ENCODE results near the gene GALNT17.

Gene GALNT17

GRCh38 chr7:71705217-71705616 lies 573.3 kb downstream of the GALNT17 start:
- in situ Hi-C loops (cut with HindIII; ENCODE audit: low pct_ligation_motif_present, low sequenced_read_pairs): no loop called here
- no peak for DNase-seq
- no peak overlapping the region for H3K27ac ChIP-seq
- TF ChIP-seq CTCF (IDR thresholded peaks at IDR 0.05; ENCODE audit: low read depth, low read length, missing control alignments): no peak
- H3K4me3 ChIP-seq (ENCODE audit: low read depth, low read length): no peak overlapping the region
- H3K36me3 ChIP-seq (replicated peaks): no peaks in the 10 kb centered on the region
- H3K27me3 ChIP-seq (replicated peaks): no peaks in the 10 kb centered on the region

- H3K36me3 ChIP-seq (replicated peaks): no peaks in the 10 kb centered on the region
- no peak for TF ChIP-seq CTCF (IDR thresholded peaks at IDR 0.05; ENCODE audit: low read depth, low read length, missing control alignments)
- DNase-seq: no peak
- H3K27ac ChIP-seq: no peak overlapping the region
- no peak overlapping the region for H3K4me3 ChIP-seq (ENCODE audit: low read depth, low read length)
- in situ Hi-C loops (cut with HindIII; ENCODE audit: low pct_ligation_motif_present, low sequenced_read_pairs): no loop called here
- H3K27me3 ChIP-seq (replicated peaks): no peaks in the 10 kb centered on the region
Measured at GRCh38 chr7:71705901-71706596, 574.1 kb downstream of the GALNT17 start.

GRCh38 chr7:71706597-71706975 lies 574.6 kb downstream of the GALNT17 start:
- no peak overlapping the region for H3K27ac ChIP-seq
- no peak for TF ChIP-seq CTCF (IDR thresholded peaks at IDR 0.05; ENCODE audit: low read depth, low read length, missing control alignments)
- in situ Hi-C loops (cut with HindIII; ENCODE audit: low pct_ligation_motif_present, low sequenced_read_pairs): no loop called here
- H3K27me3 ChIP-seq (replicated peaks): no peaks in the 10 kb centered on the region
- no peak overlapping the region for H3K4me3 ChIP-seq (ENCODE audit: low read depth, low read length)
- no peak for DNase-seq
- no peaks in the 10 kb centered on the region for H3K36me3 ChIP-seq (replicated peaks)

- no peak for TF ChIP-seq CTCF (IDR thresholded peaks at IDR 0.05; ENCODE audit: low read depth, low read length, missing control alignments)
- no peaks in the 10 kb centered on the region for H3K36me3 ChIP-seq (replicated peaks)
- no peak overlapping the region for H3K4me3 ChIP-seq (ENCODE audit: low read depth, low read length)
- in situ Hi-C loops (cut with HindIII; ENCODE audit: low pct_ligation_motif_present, low sequenced_read_pairs): no loop called here
- no peak overlapping the region for H3K27ac ChIP-seq
- H3K27me3 ChIP-seq (replicated peaks): no peaks in the 10 kb centered on the region
- no peak for DNase-seq
Measured at GRCh38 chr7:71707041-71707440, 575.1 kb downstream of the GALNT17 start.

- in situ Hi-C loops (cut with HindIII; ENCODE audit: low pct_ligation_motif_present, low sequenced_read_pairs): no loop called here
- Histone ChIP-seq H3K27ac (no peak overlapping the region), H3K4me3 (ENCODE audit: low read depth, low read length) (no peak overlapping the region), H3K27me3 (replicated peaks) (no peaks in the 10 kb centered on the region), H3K36me3 (replicated peaks) (no peaks in the 10 kb centered on the region)
- no peak for DNase-seq
- TF ChIP-seq CTCF (IDR thresholded peaks at IDR 0.05; ENCODE audit: low read depth, low read length, missing control alignments): no peak
Measured at GRCh38 chr7:71708710-71709109, 576.8 kb downstream of the GALNT17 start.

- H3K36me3 ChIP-seq (replicated peaks): no peaks in the 10 kb centered on the region
- no peak for DNase-seq
- no peak for TF ChIP-seq CTCF (IDR thresholded peaks at IDR 0.05; ENCODE audit: low read depth, low read length, missing control alignments)
- no peaks in the 10 kb centered on the region for H3K27me3 ChIP-seq (replicated peaks)
- no peak overlapping the region for H3K4me3 ChIP-seq (ENCODE audit: low read depth, low read length)
- in situ Hi-C loops (cut with HindIII; ENCODE audit: low pct_ligation_motif_present, low sequenced_read_pairs): no loop called here
- H3K27ac ChIP-seq: no peak overlapping the region
Measured at GRCh38 chr7:71710442-71710841, 578.5 kb downstream of the GALNT17 start.
